ENCODE results near the gene CAST. TPM values are rescaled to one million over a fixed set of nuclear protein-coding genes. Genes with fewer than 3 reads are reported as not detected.

CAST gene
- total and polyA plus RNA-seq, 2 donors (not counting 3 experiments of a cell fraction or from before 2014, with no cell fraction given) = 33.7 to 194 TPM

DNA sequence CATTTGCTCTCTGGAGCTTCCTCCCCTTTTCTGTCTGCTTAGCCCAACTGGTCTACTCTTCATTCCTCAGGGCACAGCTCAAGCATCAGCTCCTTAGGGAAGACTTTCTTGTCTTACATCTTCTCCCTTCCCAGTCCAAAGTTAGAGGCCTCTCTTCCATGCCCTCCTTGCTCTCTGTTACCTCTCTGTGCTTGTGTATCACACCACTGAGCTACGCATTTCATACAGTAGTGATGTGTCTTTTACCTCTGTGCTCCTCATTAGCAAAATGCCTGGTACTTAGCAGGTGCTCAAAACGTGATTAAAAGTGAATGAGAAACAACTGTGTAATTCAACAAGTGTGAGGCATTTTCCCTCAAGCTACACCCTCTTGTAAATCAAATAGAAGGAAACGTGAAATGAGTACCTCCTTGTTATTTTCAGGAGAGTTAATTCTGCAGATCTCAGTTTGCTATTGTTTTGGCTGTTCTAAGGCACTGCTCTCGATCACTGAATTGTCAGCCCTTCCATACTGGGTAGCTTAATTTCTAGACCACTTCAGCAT lies 106.6 kb downstream of the CAST start:
- ChIA-PET CTCF (interaction anchor here (0.9 to 2.2 kb wide), 2 partner anchors 16 to 100 kb away, joined by 3 to 13 read pairs; no protein-coding TSS in a partner anchor), POLR2A (no interaction called here)
- FAIRE-seq (no peak), DNase-seq (ENCODE audit: low read depth, low spot score) (no peak)
- no peaks in the 10 kb centered on the region for H3K79me2 ChIP-seq (ENCODE audit: control insufficient read depth, insufficient read depth, low read length)
- H3K4me2 ChIP-seq (ENCODE audit: insufficient read depth, low read length) = no peak overlapping the region
- H3K9me1 ChIP-seq (replicated peaks; ENCODE audit: control insufficient read depth, extremely low read depth, insufficient read depth, low read length) = no peaks in the 10 kb centered on the region
- no peaks in the 10 kb centered on the region for H3K9me3 ChIP-seq (replicated peaks; ENCODE audit: control insufficient read depth, insufficient read depth, low read length)
- H3K4me1 ChIP-seq (ENCODE audit: control insufficient read depth, extremely low read depth, insufficient read depth, low read length) = no peaks in the 10 kb centered on the region
- no peak overlapping the region for H3K4me3 ChIP-seq (replicated peaks in 1 of 3; ENCODE audit: insufficient read depth in 1 of 3, low read depth in 1 of 3, low read length in 3 of 3)
- intact Hi-C loops (cut with micrococcal nuclease) = no loop called here
- peaks cover 24 to 42% of the 10 kb centered on the region in 2 experiments for H3K36me3 ChIP-seq (ENCODE audit: control insufficient read depth in 2 of 2, extremely low read depth in 1 of 2, insufficient read depth in 2 of 2, low read length in 2 of 2)
- H3K27ac ChIP-seq (ENCODE audit: insufficient read depth, low read depth, low read length) = no peak overlapping the region
- BruUV-seq (replicated peaks) = no TSS peak
- H3K27me3 ChIP-seq (ENCODE audit: control insufficient read depth in 2 of 2, insufficient read depth in 2 of 2, low read length in 2 of 2) = no peaks in the 10 kb centered on the region
- no peak overlapping the region for H3K9ac ChIP-seq (replicated peaks; ENCODE audit: extremely low read depth, insufficient read depth, low read length)
- dilution Hi-C loops (cut with MboI; ENCODE audit: extremely low pct_ligation_motif_present, low sequenced_read_pairs) = no loop called here
- no peaks in the 10 kb centered on the region for H4K20me1 ChIP-seq (replicated peaks; ENCODE audit: control insufficient read depth, extremely low read depth, insufficient read depth, low read length)
- TF ChIP-seq POLR2A (IDR thresholded peaks at IDR 0.05; ENCODE audit: low read depth, low read length) (no peak), GATA2 (IDR thresholded peaks at IDR 0.05; ENCODE audit: insufficient read depth, insufficient read length, low read depth, low read length) (no peak), EZH2 (IDR thresholded peaks at IDR 0.05; ENCODE audit: borderline replicate concordance, low read depth, low read length, severe bottlenecking) (no peak), MYC (IDR thresholded peaks at IDR 0.05; ENCODE audit: low read depth, low read length) (no peak), FOS (IDR thresholded peaks at IDR 0.05; ENCODE audit: borderline replicate concordance, insufficient read depth, low read length) (no peak), POLR2AphosphoS5 (IDR thresholded peaks at IDR 0.05; ENCODE audit: insufficient read depth, low read depth, low read length) (no peak), JUN (IDR thresholded peaks at IDR 0.05; ENCODE audit: borderline replicate concordance, insufficient read depth, insufficient read length, low read depth) (no peak)
- TF ChIP-seq, protein P1, sequence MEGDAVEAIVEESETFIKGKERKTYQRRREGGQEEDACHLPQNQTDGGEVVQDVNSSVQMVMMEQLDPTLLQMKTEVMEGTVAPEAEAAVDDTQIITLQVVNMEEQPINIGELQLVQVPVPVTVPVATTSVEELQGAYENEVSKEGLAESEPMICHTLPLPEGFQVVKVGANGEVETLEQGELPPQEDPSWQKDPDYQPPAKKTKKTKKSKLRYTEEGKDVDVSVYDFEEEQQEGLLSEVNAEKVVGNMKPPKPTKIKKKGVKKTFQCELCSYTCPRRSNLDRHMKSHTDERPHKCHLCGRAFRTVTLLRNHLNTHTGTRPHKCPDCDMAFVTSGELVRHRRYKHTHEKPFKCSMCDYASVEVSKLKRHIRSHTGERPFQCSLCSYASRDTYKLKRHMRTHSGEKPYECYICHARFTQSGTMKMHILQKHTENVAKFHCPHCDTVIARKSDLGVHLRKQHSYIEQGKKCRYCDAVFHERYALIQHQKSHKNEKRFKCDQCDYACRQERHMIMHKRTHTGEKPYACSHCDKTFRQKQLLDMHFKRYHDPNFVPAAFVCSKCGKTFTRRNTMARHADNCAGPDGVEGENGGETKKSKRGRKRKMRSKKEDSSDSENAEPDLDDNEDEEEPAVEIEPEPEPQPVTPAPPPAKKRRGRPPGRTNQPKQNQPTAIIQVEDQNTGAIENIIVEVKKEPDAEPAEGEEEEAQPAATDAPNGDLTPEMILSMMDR (IDR thresholded peaks at IDR 0.05; ENCODE audit: extremely low read depth in 1 of 2, insufficient read depth in 1 of 2, low read depth in 1 of 2, low read length in 2 of 2) = no peak
- TF ChIP-seq, protein P2, sequence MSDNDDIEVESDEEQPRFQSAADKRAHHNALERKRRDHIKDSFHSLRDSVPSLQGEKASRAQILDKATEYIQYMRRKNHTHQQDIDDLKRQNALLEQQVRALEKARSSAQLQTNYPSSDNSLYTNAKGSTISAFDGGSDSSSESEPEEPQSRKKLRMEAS (IDR thresholded peaks at IDR 0.05; ENCODE audit: insufficient read depth, insufficient read length) = no peak
- no peak overlapping the region for H2AFZ ChIP-seq (ENCODE audit: low read depth, low read length)

Measured in endothelial cell of umbilical vein (primary cell).